Activated B cell treated with CpG ODN at 0.5 μM for 24 hours (primary cell): ENCODE measurements around the gene CFAP410. TPM values are rescaled to one million over a fixed set of nuclear protein-coding genes. Genes with fewer than 3 reads are reported as not detected.
"Not testable (repeated sequence)": the region's sequence is repeated elsewhere in the genome, so short reads cannot be mapped to it uniquely, and the experiment has no call there.

Experiments
- ATAC-seq: fragments of 200-7000 bp; cut with Tn5 transposase; one replicate; pipeline ENCODE4 v1.10.0; 2021; ENCODE audit warnings: low read depth, mild to moderate bottlenecking, moderate library complexity
- CTCF ChIA-PET: fragments of 350-600 bp; sonication (Branson Sonifier 250); formaldehyde crosslinking; loops from one replicate; lab custom pipeline; 2021; ENCODE audit warnings: antibody characterized with exemption; lab: Charles Lee
- POLR2A ChIA-PET: fragments of 350-600 bp; sonication (Branson Sonifier 250); formaldehyde crosslinking; loops from one replicate; lab custom pipeline; 2021; ENCODE audit warnings: antibody characterized with exemption; lab: Charles Lee
- DNase-seq: peaks from one replicate; pipeline ENCODE4 v3.0.0; 2022
- H3K27ac Mint-ChIP-seq: one replicate; pipeline ENCODE4 v1.8.0; 2020; ENCODE audit warnings: mixed read lengths
- H3K27me3 Mint-ChIP-seq: one replicate; pipeline ENCODE4 v1.8.0; 2021; ENCODE audit warnings: mixed read lengths
- H3K36me3 Mint-ChIP-seq: one replicate; pipeline ENCODE4 v1.8.0; 2021; ENCODE audit warnings: low read depth, mixed read lengths
- H3K4me1 Mint-ChIP-seq: one replicate; pipeline ENCODE4 v1.8.0; 2021; ENCODE audit warnings: mixed read lengths
- H3K4me3 Mint-ChIP-seq: one replicate; pipeline ENCODE4 v1.8.0; 2020; ENCODE audit warnings: mild to moderate bottlenecking, mixed read lengths
- H3K9me3 Mint-ChIP-seq: one replicate; pipeline ENCODE4 v1.8.0; 2020; ENCODE audit warnings: mixed read lengths
- CTCF ChIP-seq: fragments of 200-600 bp; IDR thresholded peaks from one replicate; pipeline ENCODE4 v1.8.0; 2022; ENCODE audit warnings: antibody characterized with exemption, mild to moderate bottlenecking
- intact Hi-C: fragments of 100-400 bp; cut with micrococcal nuclease; formaldehyde crosslinking; loops from one replicate; pipeline ENCODE4 v1.15.1; 2024
- total RNA-seq: library from RNA; stranded (reverse); gene quantifications from 2 replicates; pipeline ENCODE4 v1.2.3, GENCODE V29; 2022

Gene CFAP410
- total RNA-seq, 1 donor from 2014 or later, result 62.3 TPM

GRCh38 chr21:44364151-44365053 lies 25.2 kb upstream of the CFAP410 start:
- ATAC-seq, result no peak
- no peak for TF ChIP-seq CTCF
- peaks cover 8% of the 10 kb centered on the region for H3K9me3 Mint-ChIP-seq

GRCh38 chr21:44363278-44363677 lies 24.1 kb upstream of the CFAP410 start:
- H3K36me3 Mint-ChIP-seq, result no peaks in the 10 kb centered on the region
- H3K4me3 Mint-ChIP-seq, result no peak overlapping the region
- intact Hi-C loops, result no loop called here
- DNase-seq (no peak), ATAC-seq (no peak)
- H3K9me3 Mint-ChIP-seq, result peaks cover 8% of the 10 kb centered on the region
- peaks cover 8% of the 10 kb centered on the region for H3K4me1 Mint-ChIP-seq
- no peaks in the 10 kb centered on the region for H3K27me3 Mint-ChIP-seq
- no peak overlapping the region for H3K27ac Mint-ChIP-seq
- POLR2A ChIA-PET, result no interaction called here
- CTCF ChIA-PET, result no interaction called here
- TF ChIP-seq CTCF, result no peak

More at GRCh38 chr21:44364151-44365053, 25.2 kb upstream of the CFAP410 start:
- intact Hi-C loops, result no loop called here
- Mint-ChIP-seq H3K4me1 (peaks cover 7% of the 10 kb centered on the region), H3K27ac (no peak overlapping the region), H3K4me3 (no peak overlapping the region), H3K27me3 (no peaks in the 10 kb centered on the region), H3K36me3 (no peaks in the 10 kb centered on the region)
- ChIA-PET CTCF (no interaction called here), POLR2A (no interaction called here)
- DNase-seq, result no peak

- DNase-seq, H3K27ac Mint-ChIP-seq, ATAC-seq, H3K4me3 Mint-ChIP-seq, H3K36me3 Mint-ChIP-seq, CTCF ChIA-PET, intact Hi-C loops, H3K27me3 Mint-ChIP-seq, POLR2A ChIA-PET, H3K9me3 Mint-ChIP-seq: not testable (repeated sequence)
- peaks cover 11% of the 10 kb centered on the region for H3K4me1 Mint-ChIP-seq
Observed at GRCh38 chr21:44361903-44362302, 22.7 kb upstream of the CFAP410 start.

- POLR2A ChIA-PET, result interaction anchor here (0.8 kb wide), 1 partner anchor 27 kb away, joined by 4 read pairs; no protein-coding TSS in a partner anchor
- CTCF ChIA-PET, result no interaction called here
- TF ChIP-seq CTCF, result no peak
- DNase-seq, result no peak
- H3K4me3 Mint-ChIP-seq, result no peak overlapping the region
- H3K4me1 Mint-ChIP-seq, result peaks cover 26% of the 10 kb centered on the region
- ATAC-seq, result peak; percentile 59
- H3K27ac Mint-ChIP-seq, result no peak overlapping the region
- intact Hi-C loops, result loop anchor here (1.0 kb wide), 1 partner anchor 21 kb away; the partner anchor contains the start of gene CFAP410
- peaks cover 8% of the 10 kb centered on the region for H3K9me3 Mint-ChIP-seq
- no peaks in the 10 kb centered on the region for H3K36me3 Mint-ChIP-seq
- H3K27me3 Mint-ChIP-seq, result no peaks in the 10 kb centered on the region
Observed at GRCh38 chr21:44360159-44360558, 21.0 kb upstream of the CFAP410 start.

GRCh38 chr21:44359396-44359795 lies 20.2 kb upstream of the CFAP410 start:
- Mint-ChIP-seq H3K4me3 (no peak overlapping the region), H3K9me3 (peaks cover 8% of the 10 kb centered on the region), H3K4me1 (peaks cover 34% of the 10 kb centered on the region), H3K36me3 (no peaks in the 10 kb centered on the region), H3K27ac (no peak overlapping the region), H3K27me3 (no peaks in the 10 kb centered on the region)
- ChIA-PET CTCF (no interaction called here), POLR2A (no interaction called here)
- no peak for ATAC-seq
- intact Hi-C loops, result no loop called here
- no peak for TF ChIP-seq CTCF
- no peak for DNase-seq
